ENCODE data around the gene MBD2. TPM values are rescaled to one million over a fixed set of nuclear protein-coding genes. Genes with fewer than 3 reads are reported as not detected.

MBD2 gene
- polyA plus RNA-seq, 1 donor (not counting 4 experiments of a cell fraction or from before 2014, with no cell fraction given), result 212 TPM

- H3K4me2 ChIP-seq (ENCODE audit: control insufficient read depth, extremely low read depth, insufficient read depth, low read depth, low read length), result no peak overlapping the region
- no peaks in the 10 kb centered on the region for H3K9me3 ChIP-seq (ENCODE audit: control insufficient read depth, low read depth, low read length)
- no peak for DNase-seq (ENCODE audit: low read depth, low spot score)
- dilution Hi-C loops (cut with MboI; ENCODE audit: extremely low pct_ligation_motif_present, low sequenced_read_pairs), result no loop called here
- no peaks in the 10 kb centered on the region for H3K79me2 ChIP-seq (ENCODE audit: control insufficient read depth, insufficient read depth, low read length)
- peak overlapping the region; percentile 16 for H2AFZ ChIP-seq (ENCODE audit: control insufficient read depth, low read length)
- no peak overlapping the region for H3K27ac ChIP-seq (ENCODE audit: control insufficient read depth, insufficient read depth, low read length)
- TF ChIP-seq CTCF (optimal IDR thresholded peaks at IDR 0.05 in 1 of 3, IDR thresholded peaks at IDR 0.05 in 1 of 3, conservative IDR thresholded peaks at IDR 0.05 in 1 of 3; ENCODE audit: extremely low read depth in 1 of 3, insufficient read depth in 2 of 3, low read length in 3 of 3) (no peak), EZH2 (IDR thresholded peaks at IDR 0.05; ENCODE audit: low read length) (no peak)
- H3K36me3 ChIP-seq (ENCODE audit: control insufficient read depth in 2 of 2, extremely low read depth in 1 of 2, insufficient read depth in 2 of 2, low read length in 2 of 2), result no peaks in the 10 kb centered on the region
- no peaks in the 10 kb centered on the region for H3K9me1 ChIP-seq (ENCODE audit: control insufficient read depth, extremely low read depth, insufficient read depth, low read length)
- no peak overlapping the region for H3K9ac ChIP-seq (ENCODE audit: control insufficient read depth, extremely low read depth, insufficient read depth, low read length)
- no peaks in the 10 kb centered on the region for H3K27me3 ChIP-seq (ENCODE audit: control insufficient read depth, extremely low read depth, insufficient read depth, low read length)
- no peak for FAIRE-seq
- H4K20me1 ChIP-seq (ENCODE audit: control insufficient read depth, extremely low read depth, insufficient read depth, low read length), result no peaks in the 10 kb centered on the region
- peaks cover 17% of the 10 kb centered on the region for H3K4me1 ChIP-seq (ENCODE audit: control insufficient read depth, extremely low read depth, insufficient read depth, low read length)
- H3K4me3 ChIP-seq (ENCODE audit: control insufficient read depth in 2 of 3, extremely low read depth in 1 of 3, insufficient read depth in 2 of 3, low read depth in 1 of 3, low read length in 3 of 3), result no peak overlapping the region
Measured at GRCh38 chr18:54255141-54255540, 30.7 kb upstream of the MBD2 start.

GRCh38 chr18:54254265-54254758, 29.8 kb upstream of the MBD2 start:
- dilution Hi-C loops (cut with MboI; ENCODE audit: extremely low pct_ligation_motif_present, low sequenced_read_pairs), result no loop called here
- peak; percentile 95 for FAIRE-seq
- peak overlapping the region; percentile 94 for H3K4me2 ChIP-seq (ENCODE audit: control insufficient read depth, extremely low read depth, insufficient read depth, low read depth, low read length)
- no peaks in the 10 kb centered on the region for H4K20me1 ChIP-seq (ENCODE audit: control insufficient read depth, extremely low read depth, insufficient read depth, low read length)
- H3K9ac ChIP-seq (ENCODE audit: control insufficient read depth, extremely low read depth, insufficient read depth, low read length), result no peak overlapping the region
- no peaks in the 10 kb centered on the region for H3K9me1 ChIP-seq (ENCODE audit: control insufficient read depth, extremely low read depth, insufficient read depth, low read length)
- TF ChIP-seq EZH2 (IDR thresholded peaks at IDR 0.05; ENCODE audit: low read length), result no peak
- TF ChIP-seq CTCF (optimal IDR thresholded peaks at IDR 0.05 in 1 of 3, IDR thresholded peaks at IDR 0.05 in 1 of 3, conservative IDR thresholded peaks at IDR 0.05 in 1 of 3; ENCODE audit: extremely low read depth in 1 of 3, insufficient read depth in 2 of 3, low read length in 3 of 3), result no peak
- H3K27ac ChIP-seq (ENCODE audit: control insufficient read depth, insufficient read depth, low read length), result no peak overlapping the region
- H3K4me3 ChIP-seq (ENCODE audit: control insufficient read depth in 2 of 3, extremely low read depth in 1 of 3, insufficient read depth in 2 of 3, low read depth in 1 of 3, low read length in 3 of 3), result peak overlapping the region in 2 of 3 experiments; percentile 2 to 47
- H3K4me1 ChIP-seq (ENCODE audit: control insufficient read depth, extremely low read depth, insufficient read depth, low read length), result peaks cover 17% of the 10 kb centered on the region
- H3K27me3 ChIP-seq (ENCODE audit: control insufficient read depth, extremely low read depth, insufficient read depth, low read length), result no peaks in the 10 kb centered on the region
- H3K36me3 ChIP-seq (ENCODE audit: control insufficient read depth in 2 of 2, extremely low read depth in 1 of 2, insufficient read depth in 2 of 2, low read length in 2 of 2), result no peaks in the 10 kb centered on the region
- no peaks in the 10 kb centered on the region for H3K79me2 ChIP-seq (ENCODE audit: control insufficient read depth, insufficient read depth, low read length)
- DNase-seq (ENCODE audit: low read depth, low spot score), result no peak
- peak overlapping the region; percentile 54 for H2AFZ ChIP-seq (ENCODE audit: control insufficient read depth, low read length)
- H3K9me3 ChIP-seq (ENCODE audit: control insufficient read depth, low read depth, low read length), result no peaks in the 10 kb centered on the region

Data from keratinocyte (primary cell).